MM.1S (cell line): ENCODE data around the gene GSS.

Source experiments
- DNase-seq: peaks from one replicate; pipeline ENCODE4 v3.0.0-alpha.2; 2015
- H2AFZ ChIP-seq: fragments of 300-600 bp; sonication (generic); 2 replicates; pipeline ENCODE4 v1.6.0; 2016; ENCODE audit warnings: antibody characterized with exemption, low read length
- H3F3A ChIP-seq: fragments of 300-600 bp; sonication (generic); 2 replicates; pipeline ENCODE4 v1.6.1; 2016; ENCODE audit warnings: mild to moderate bottlenecking, antibody characterized with exemption, low read length, moderate library complexity, mixed read lengths; ENCODE audit not compliant: insufficient read depth
- H3K27ac ChIP-seq: fragments of 300-600 bp; sonication (generic); 2 replicates; pipeline ENCODE4 v1.5.1; 2016; ENCODE audit warnings: mild to moderate bottlenecking, low read length
- H3K27me3 ChIP-seq: fragments of 300-600 bp; sonication (generic); replicated peaks from 2 replicates; pipeline ENCODE4 v1.6.0; 2016; ENCODE audit warnings: low read length; ENCODE audit not compliant: insufficient read depth
- H3K36me3 ChIP-seq: fragments of 300-600 bp; sonication (generic); replicated peaks from 2 replicates; pipeline ENCODE4 v1.6.1; 2016; ENCODE audit warnings: mild to moderate bottlenecking, low read length, mixed read lengths; ENCODE audit not compliant: insufficient read depth
- H3K4me1 ChIP-seq: fragments of 300-600 bp; sonication (generic); 2 replicates; pipeline ENCODE4 v1.6.1; 2016; ENCODE audit warnings: low read length, mixed read lengths
- H3K4me2 ChIP-seq: fragments of 300-600 bp; sonication (generic); 2 replicates; pipeline ENCODE4 v1.6.0; 2016; ENCODE audit warnings: low read depth, low read length
- H3K4me3 ChIP-seq: fragments of 300-600 bp; sonication (generic); 2 replicates; pipeline ENCODE4 v1.5.1; 2016; ENCODE audit warnings: low read length, mixed read lengths
- H3K79me2 ChIP-seq: fragments of 300-600 bp; sonication (generic); 2 replicates; pipeline ENCODE4 v1.6.1; 2016; ENCODE audit warnings: mixed run types, low read length, mixed read lengths
- H3K9ac ChIP-seq: fragments of 300-600 bp; sonication (generic); 2 replicates; pipeline ENCODE4 v1.6.1; 2016; ENCODE audit warnings: low read length, mixed read lengths
- H3K9me2 ChIP-seq: fragments of 300-600 bp; sonication (generic); replicated peaks from 2 replicates; pipeline ENCODE4 v1.6.1; 2016; ENCODE audit warnings: mild to moderate bottlenecking, low read length, mixed read lengths; ENCODE audit not compliant: insufficient read depth
- H3K9me3 ChIP-seq: fragments of 300-600 bp; sonication (generic); replicated peaks from 2 replicates; pipeline ENCODE4 v1.6.1; 2016; ENCODE audit warnings: mild to moderate bottlenecking, low read length, mixed read lengths; ENCODE audit not compliant: insufficient read depth
- H4K20me1 ChIP-seq: fragments of 300-600 bp; sonication (generic); 2 replicates; pipeline ENCODE4 v1.6.1; 2016; ENCODE audit warnings: mild to moderate bottlenecking, low read length, moderate library complexity, mixed read lengths; ENCODE audit not compliant: insufficient read depth
- EZH2 ChIP-seq: fragments of 300-600 bp; sonication (generic); optimal IDR thresholded peaks from 2 replicates; pipeline ENCODE3; 2017; ENCODE audit warnings: low read depth, mild to moderate bottlenecking, antibody characterized with exemption, low read length, mixed read lengths
- EZH2phosphoT487 ChIP-seq: fragments of 300-600 bp; sonication (generic); IDR thresholded peaks from 2 replicates; pipeline ENCODE4 v1.6.1; 2018; ENCODE audit warnings: antibody characterized with exemption, low read length
- TF ChIP-seq, protein P1 (sequence below): fragments of 300-600 bp; sonication (generic); IDR thresholded peaks from 2 replicates; pipeline ENCODE4 v1.5.1; 2016; ENCODE audit warnings: antibody characterized with exemption, low read length, mixed read lengths

The GSS gene

DNA sequence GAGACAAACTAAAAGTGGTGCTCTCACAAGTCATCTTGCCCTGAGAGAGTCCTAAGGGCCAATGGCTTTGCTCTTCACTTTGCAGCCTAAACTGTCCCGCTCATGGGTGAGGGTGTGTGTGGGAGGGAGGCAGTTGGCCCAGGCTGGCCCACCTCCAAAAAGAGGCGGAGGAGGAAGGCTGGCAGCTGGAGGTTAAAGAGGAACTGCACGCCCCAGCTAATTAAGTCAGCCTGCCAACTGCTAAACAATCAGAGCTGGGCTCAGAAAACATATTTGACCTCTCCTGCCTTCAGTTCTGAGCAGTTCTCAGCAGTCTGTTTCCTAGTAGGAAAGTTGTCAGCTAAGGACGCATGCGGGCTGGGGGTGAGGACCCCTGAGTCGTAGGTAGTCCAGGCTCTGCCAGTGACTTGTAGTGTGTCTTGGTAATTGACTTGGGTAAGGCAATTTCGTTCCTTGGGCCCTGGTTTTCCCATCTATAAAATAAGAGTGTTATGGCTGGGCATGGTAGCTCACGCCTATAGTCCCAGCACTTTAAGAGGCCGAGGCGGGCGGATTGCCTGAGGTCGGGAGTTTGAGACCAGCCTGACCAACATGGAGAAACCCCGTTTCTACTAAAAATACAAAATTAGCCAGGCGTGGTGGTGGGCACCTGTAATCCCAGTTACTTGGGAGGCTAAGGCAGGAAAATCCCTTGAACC is 17.0 kb downstream of the GSS start:
- Histone ChIP-seq H3K4me2 (no peak overlapping the region), H4K20me1 (no peaks in the 10 kb centered on the region), H3K9me2 (no peaks in the 10 kb centered on the region), H3F3A (peaks cover 13% of the 10 kb centered on the region), H3K27ac (no peak overlapping the region), H2AFZ (no peak overlapping the region), H3K4me1 (peaks cover 25% of the 10 kb centered on the region), H3K79me2 (no peaks in the 10 kb centered on the region), H3K9ac (no peak overlapping the region), H3K9me3 (no peaks in the 10 kb centered on the region), H3K36me3 (no peaks in the 10 kb centered on the region), H3K4me3 (no peak overlapping the region), H3K27me3 (no peaks in the 10 kb centered on the region)
- DNase-seq, result no peak
- TF ChIP-seq, protein P1, sequence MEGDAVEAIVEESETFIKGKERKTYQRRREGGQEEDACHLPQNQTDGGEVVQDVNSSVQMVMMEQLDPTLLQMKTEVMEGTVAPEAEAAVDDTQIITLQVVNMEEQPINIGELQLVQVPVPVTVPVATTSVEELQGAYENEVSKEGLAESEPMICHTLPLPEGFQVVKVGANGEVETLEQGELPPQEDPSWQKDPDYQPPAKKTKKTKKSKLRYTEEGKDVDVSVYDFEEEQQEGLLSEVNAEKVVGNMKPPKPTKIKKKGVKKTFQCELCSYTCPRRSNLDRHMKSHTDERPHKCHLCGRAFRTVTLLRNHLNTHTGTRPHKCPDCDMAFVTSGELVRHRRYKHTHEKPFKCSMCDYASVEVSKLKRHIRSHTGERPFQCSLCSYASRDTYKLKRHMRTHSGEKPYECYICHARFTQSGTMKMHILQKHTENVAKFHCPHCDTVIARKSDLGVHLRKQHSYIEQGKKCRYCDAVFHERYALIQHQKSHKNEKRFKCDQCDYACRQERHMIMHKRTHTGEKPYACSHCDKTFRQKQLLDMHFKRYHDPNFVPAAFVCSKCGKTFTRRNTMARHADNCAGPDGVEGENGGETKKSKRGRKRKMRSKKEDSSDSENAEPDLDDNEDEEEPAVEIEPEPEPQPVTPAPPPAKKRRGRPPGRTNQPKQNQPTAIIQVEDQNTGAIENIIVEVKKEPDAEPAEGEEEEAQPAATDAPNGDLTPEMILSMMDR, result no peak
- TF ChIP-seq EZH2 (no peak), EZH2phosphoT487 (no peak)

DNA sequence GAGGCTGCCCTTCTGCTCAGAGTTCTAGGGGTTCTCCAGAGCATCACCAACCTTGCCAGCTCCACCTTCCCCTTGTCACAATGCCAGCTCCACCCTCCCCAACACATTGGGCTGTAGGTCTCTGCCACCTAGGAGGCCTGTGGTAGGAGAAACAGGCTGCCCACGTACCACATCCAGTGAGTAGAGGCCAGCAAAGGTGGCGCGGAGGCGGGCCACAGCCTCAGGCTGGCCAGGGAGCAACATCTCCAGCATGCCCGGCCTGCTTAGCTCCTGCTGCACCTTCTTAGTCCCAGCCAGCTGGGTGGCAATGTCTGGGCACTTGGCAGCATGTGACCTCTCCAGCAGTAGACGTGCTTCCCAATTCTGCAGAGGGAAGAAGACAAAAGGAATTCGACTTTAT is 23.8 kb downstream of the GSS start:
- DNase-seq, result no peak
- H3K27ac ChIP-seq, result no peak overlapping the region
- H3K4me1 ChIP-seq, result 0 out of 2 replicates have a peak, but pooled peaks cover 5% of the 10 kb centered on the region
- H2AFZ ChIP-seq, result no peak overlapping the region
- no peak overlapping the region for H3K9ac ChIP-seq
- H3K27me3 ChIP-seq, result no peaks in the 10 kb centered on the region
- no peak overlapping the region for H3K4me2 ChIP-seq
- H3K79me2 ChIP-seq, result no peaks in the 10 kb centered on the region
- H3K36me3 ChIP-seq, result no peaks in the 10 kb centered on the region
- no peaks in the 10 kb centered on the region for H3F3A ChIP-seq
- no peaks in the 10 kb centered on the region for H3K9me3 ChIP-seq
- H3K4me3 ChIP-seq, result no peak overlapping the region
- H4K20me1 ChIP-seq, result no peaks in the 10 kb centered on the region
- TF ChIP-seq EZH2phosphoT487, result no peak
- TF ChIP-seq, protein P1, result no peak
- no peak for TF ChIP-seq EZH2
- no peaks in the 10 kb centered on the region for H3K9me2 ChIP-seq

DNA sequence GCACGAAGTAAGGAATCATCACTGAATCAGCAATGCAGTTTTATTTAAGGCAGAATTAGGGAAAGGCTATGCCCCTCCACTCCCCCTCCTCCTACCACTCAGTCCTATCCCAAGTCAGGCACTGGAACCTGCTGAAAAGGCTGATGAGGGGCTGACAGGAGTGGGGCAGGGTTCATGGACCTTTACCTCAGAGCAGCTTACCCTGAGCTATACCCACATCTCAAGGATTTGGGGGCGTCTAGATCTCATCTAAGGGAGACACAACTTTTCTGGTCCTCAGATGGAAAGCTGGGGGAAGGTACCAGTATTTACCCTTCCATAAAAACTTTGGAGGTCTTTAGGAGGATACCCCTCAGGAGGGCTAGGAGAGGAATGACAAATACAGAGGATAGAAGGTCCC is 27.2 kb downstream of the GSS start:
- Histone ChIP-seq H2AFZ (no peak overlapping the region), H3K79me2 (no peaks in the 10 kb centered on the region), H3K4me2 (no peak overlapping the region), H3F3A (no peaks in the 10 kb centered on the region), H3K9me3 (no peaks in the 10 kb centered on the region), H4K20me1 (no peaks in the 10 kb centered on the region), H3K9me2 (no peaks in the 10 kb centered on the region), H3K36me3 (no peaks in the 10 kb centered on the region), H3K4me1 (0 out of 2 replicates have a peak, but pooled peaks cover 7% of the 10 kb centered on the region), H3K4me3 (no peak overlapping the region), H3K9ac (no peak overlapping the region), H3K27me3 (no peaks in the 10 kb centered on the region), H3K27ac (no peak overlapping the region)
- TF ChIP-seq EZH2 (no peak), EZH2phosphoT487 (no peak)
- TF ChIP-seq, protein P1, result no peak
- DNase-seq, result no peak
